Tibial artery (tissue), 4 donors: Measurements from ENCODE around the gene PAIP2B.

Experiments
- DNase-seq, 2 donors: peaks; one replicate each; pipeline ENCODE4 v3.0.0-alpha.2; 2019
- H3K27ac ChIP-seq, 2 donors: fragments of 200-600 bp; sonication (generic) in 1 of 2; 1 replicate in 1 of 2; 2 replicates in 1 of 2; pipeline ENCODE4 v1.5.1; 2018 to 2019; ENCODE audit warnings: mild to moderate bottlenecking in 1 of 2
- H3K27me3 ChIP-seq, 2 donors: fragments of 200-600 bp; sonication (generic) in 1 of 2; one replicate each; pipeline versions ENCODE4 v1.5.1 to v1.6.0; 2016 to 2019
- H3K36me3 ChIP-seq, 3 donors: fragments of 200-600 bp; sonication (generic) in 2 of 3; one replicate each; pipeline ENCODE4 v1.5.1; 2016 to 2019; ENCODE audit warnings: mild to moderate bottlenecking in 2 of 3
- H3K4me1 ChIP-seq, 4 donors: fragments of 200-600 bp; sonication (generic) in 2 of 4; 1 replicate in 3 of 4; 2 replicates in 1 of 4; pipeline ENCODE4 v1.5.1; 2016 to 2019
- H3K4me3 ChIP-seq, 2 donors: fragments of 200-600 bp; sonication (generic) in 1 of 2; 1 replicate in 1 of 2; 2 replicates in 1 of 2; pipeline ENCODE4 v1.5.1; 2018 to 2019; ENCODE audit warnings: mild to moderate bottlenecking in 2 of 2
- H3K9me3 ChIP-seq, 3 donors: fragments of 200-600 bp; sonication (generic) in 1 of 3; one replicate each; pipeline ENCODE4 v1.5.1; 2016 to 2019
- intact Hi-C: fragments of 100-400 bp; cut with DNase I; formaldehyde crosslinking; loops from one replicate; pipeline ENCODE4 v1.15.0; 2023; ENCODE audit warnings: low total_unique reads
- TF ChIP-seq, protein P1 (sequence below), 2 experiments: fragments of 200-600 bp in 1 of 2; fragments of 450-650 bp in 1 of 2; IDR thresholded peaks; one replicate each; pipeline ENCODE4 v1.5.1; 2017 to 2019; ENCODE audit warnings: antibody characterized with exemption in 2 of 2, mild to moderate bottlenecking in 1 of 2, moderate library complexity in 1 of 2

The PAIP2B gene, protein sequence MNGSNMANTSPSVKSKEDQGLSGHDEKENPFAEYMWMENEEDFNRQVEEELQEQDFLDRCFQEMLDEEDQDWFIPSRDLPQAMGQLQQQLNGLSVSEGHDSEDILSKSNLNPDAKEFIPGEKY

DNA sequence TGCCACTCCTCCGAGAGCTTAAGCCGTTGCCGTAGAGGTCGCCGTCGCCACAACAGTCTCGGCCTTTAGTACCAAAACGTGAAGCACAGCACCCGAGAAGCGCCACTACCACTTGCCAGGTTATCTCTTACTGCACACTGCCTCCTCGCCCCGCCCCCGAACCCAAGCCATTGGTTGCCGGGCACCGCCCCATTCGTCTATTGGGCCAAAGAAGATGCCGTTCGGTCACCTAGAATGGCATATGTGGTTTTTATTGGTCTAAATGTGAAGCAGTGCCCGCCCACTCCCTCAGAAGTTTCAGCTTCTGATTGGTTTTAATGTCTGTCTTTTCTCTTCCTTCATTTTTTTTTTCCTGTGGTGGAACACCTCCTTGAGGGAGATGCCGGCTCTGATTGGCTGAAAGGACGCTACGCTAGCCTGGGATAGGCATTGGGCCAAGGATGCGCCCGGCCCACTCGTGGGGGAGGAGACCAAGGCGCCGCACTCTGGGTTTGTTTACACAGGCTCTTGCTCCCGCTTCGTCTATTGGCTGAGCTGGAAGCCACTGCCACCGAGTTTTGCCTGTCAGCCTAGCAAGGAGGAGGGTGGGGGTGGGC is at the start of gene PAIP2B:
PAIP2B (minus strand) TSS at position 139 of the 596 bp plus-strand sequence. CDS start 24,514 bp downstream, outside the sequence.
- intact Hi-C loops = loop anchor here (2.0 kb wide), 2 partner anchors 50 to 104 kb away; partner anchors contain the start of gene ZNF638
- peak; percentile 100 for DNase-seq
- peak within 1 kb of the TSS; percentile 77 to 97 for H3K4me3 ChIP-seq

DNA sequence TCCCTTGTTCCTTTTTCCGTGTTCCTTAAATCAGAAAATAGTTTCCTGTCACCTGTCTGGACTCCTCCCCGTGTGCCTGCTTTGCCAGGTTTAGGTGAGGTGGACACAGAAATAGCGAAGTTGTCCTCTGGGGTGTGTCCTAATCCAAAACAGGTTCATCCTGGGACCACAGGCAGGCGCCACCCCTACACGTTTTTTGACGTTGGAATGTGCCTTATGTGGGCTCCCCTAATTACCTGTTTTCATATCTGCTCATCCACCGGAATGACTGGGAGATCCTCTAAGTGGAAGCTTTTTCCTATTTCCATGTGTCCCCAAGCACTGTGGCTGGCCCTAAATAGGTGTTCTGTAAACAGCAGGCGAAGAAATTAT is 49.0 kb upstream of the PAIP2B start:
- Histone ChIP-seq H3K27ac (peak overlapping the region; percentile 69 to 78), H3K4me3 (peak overlapping the region; percentile 59 to 72), H3K27me3 (peaks cover 0 to 5% of the 10 kb centered on the region in 2 donors), H3K9me3 (no peaks in the 10 kb centered on the region), H3K36me3 (no peaks in the 10 kb centered on the region), H3K4me1 (peaks cover 0 to 19% (median 11%) of the 10 kb centered on the region in 4 donors)
- TF ChIP-seq, protein P1, sequence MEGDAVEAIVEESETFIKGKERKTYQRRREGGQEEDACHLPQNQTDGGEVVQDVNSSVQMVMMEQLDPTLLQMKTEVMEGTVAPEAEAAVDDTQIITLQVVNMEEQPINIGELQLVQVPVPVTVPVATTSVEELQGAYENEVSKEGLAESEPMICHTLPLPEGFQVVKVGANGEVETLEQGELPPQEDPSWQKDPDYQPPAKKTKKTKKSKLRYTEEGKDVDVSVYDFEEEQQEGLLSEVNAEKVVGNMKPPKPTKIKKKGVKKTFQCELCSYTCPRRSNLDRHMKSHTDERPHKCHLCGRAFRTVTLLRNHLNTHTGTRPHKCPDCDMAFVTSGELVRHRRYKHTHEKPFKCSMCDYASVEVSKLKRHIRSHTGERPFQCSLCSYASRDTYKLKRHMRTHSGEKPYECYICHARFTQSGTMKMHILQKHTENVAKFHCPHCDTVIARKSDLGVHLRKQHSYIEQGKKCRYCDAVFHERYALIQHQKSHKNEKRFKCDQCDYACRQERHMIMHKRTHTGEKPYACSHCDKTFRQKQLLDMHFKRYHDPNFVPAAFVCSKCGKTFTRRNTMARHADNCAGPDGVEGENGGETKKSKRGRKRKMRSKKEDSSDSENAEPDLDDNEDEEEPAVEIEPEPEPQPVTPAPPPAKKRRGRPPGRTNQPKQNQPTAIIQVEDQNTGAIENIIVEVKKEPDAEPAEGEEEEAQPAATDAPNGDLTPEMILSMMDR (IDR thresholded peaks at IDR 0.05) = no peak
- intact Hi-C loops = loop anchor here (2.0 to 5.0 kb wide), 2 partner anchors 49 to 51 kb away; partner anchors contain the start of gene PAIP2B
- no peak for DNase-seq

More for the DNA sequence above, at the start of gene PAIP2B:
- H3K9me3 ChIP-seq = no peaks in the 10 kb centered on the region
- H3K27ac ChIP-seq = peak within 1 kb of the TSS; percentile 87 to 90
- H3K27me3 ChIP-seq = no peaks in the 10 kb centered on the region
- TF ChIP-seq, protein P1 (IDR thresholded peaks at IDR 0.05) = peak in 1 of 2 experiments; percentile 6
- H3K4me1 ChIP-seq = peaks cover 3 to 12% (median 8%) of the 10 kb centered on the region in 4 donors
- H3K36me3 ChIP-seq = no peaks in the 10 kb centered on the region

DNA sequence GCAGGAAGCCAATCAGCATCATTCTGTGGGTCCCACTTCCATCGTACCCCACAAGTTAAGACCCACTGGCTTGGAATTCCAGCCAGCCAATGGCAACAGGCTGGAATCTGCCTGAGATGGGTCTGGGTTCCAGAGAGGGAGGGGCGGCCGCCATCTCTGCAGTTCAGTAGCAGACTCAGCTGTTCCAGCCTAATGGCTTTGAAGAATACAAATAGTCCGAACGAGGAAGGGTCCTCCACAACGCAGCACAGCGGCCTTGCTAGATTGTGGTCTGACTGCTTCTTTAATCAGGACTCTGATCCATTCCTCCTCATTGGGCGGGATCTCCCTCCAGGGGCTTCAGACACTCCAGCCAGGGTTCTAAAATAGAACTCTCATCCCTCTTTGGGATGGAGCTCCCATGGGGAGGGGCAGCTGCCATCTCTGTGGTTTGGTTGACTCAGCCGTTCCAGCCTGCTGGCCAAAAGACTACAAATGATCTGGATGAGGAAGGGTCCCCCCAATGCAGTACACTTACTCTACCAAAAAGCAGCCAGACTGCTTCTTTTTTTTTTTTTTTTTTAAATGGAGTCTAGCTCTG is 42.7 kb upstream of the PAIP2B start:
- TF ChIP-seq, protein P1 (IDR thresholded peaks at IDR 0.05) = no peak
- H3K27ac ChIP-seq = no peak overlapping the region
- DNase-seq = no peak
- no peaks in the 10 kb centered on the region for H3K9me3 ChIP-seq
- H3K27me3 ChIP-seq = peaks cover 0 to 16% of the 10 kb centered on the region in 2 donors
- intact Hi-C loops = no loop called here
- H3K4me1 ChIP-seq = no peaks in the 10 kb centered on the region
- H3K4me3 ChIP-seq = no peak overlapping the region
- H3K36me3 ChIP-seq = no peaks in the 10 kb centered on the region

DNA sequence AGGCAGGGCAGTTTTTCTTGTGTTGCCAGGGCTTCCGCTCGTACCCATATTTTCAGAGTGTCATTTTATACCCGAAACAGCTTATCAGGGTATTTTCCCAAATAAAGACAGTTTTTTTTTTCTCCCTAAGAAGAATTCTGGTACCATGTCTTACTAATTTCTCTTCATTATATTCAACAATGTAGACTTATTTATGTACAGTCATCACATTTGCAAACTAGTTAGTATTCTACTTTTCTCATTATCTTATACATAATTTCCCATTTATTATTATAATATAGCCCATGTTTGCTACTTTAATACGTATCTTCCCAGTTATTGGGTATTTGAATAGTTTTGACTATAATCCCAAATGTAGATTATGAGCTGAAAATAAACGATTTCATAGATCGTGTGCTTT is 36.5 kb upstream of the PAIP2B start:
- Histone ChIP-seq H3K36me3 (no peaks in the 10 kb centered on the region), H3K9me3 (no peaks in the 10 kb centered on the region), H3K27me3 (peaks cover 0 to 2% of the 10 kb centered on the region in 2 donors), H3K27ac (no peak overlapping the region), H3K4me3 (no peak overlapping the region), H3K4me1 (no peaks in the 10 kb centered on the region)
- TF ChIP-seq, protein P1 (IDR thresholded peaks at IDR 0.05) = no peak
- intact Hi-C loops = no loop called here
- DNase-seq = no peak

DNA sequence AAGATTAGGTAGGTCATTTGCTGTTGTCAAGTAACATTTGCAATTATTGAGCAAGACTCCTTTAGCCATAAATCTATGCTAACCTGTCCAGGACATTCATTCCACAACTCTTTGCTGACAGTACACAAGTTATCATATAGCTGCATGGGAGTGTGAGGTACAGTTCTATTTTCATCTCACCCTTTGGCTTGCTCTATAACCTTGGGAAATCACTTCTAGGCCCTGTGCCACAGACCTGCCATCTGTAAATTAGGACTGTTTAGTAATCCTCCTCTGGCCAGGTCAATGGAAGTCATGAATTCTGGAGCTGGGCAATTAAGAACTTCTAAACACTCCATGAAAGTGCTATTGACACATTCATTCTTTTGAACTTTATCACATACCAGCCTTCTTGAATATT is 34.6 kb upstream of the PAIP2B start:
- DNase-seq = no peak
- Histone ChIP-seq H3K27ac (no peak overlapping the region), H3K4me1 (no peaks in the 10 kb centered on the region), H3K36me3 (no peaks in the 10 kb centered on the region), H3K27me3 (peaks cover 0 to 2% of the 10 kb centered on the region in 2 donors), H3K4me3 (no peak overlapping the region), H3K9me3 (no peaks in the 10 kb centered on the region)
- TF ChIP-seq, protein P1 (IDR thresholded peaks at IDR 0.05) = no peak
- intact Hi-C loops = no loop called here
